GM19193 (cell line): ENCODE results near the gene RASAL2.

ENCODE experiments used
- POLR2A ChIP-seq: IDR thresholded peaks from 4 replicates; pipeline ENCODE4 v1.6.1; 2011; ENCODE audit not compliant: insufficient read depth, insufficient read length; ENCODE audit errors: extremely low read depth

The RASAL2 gene

DNA sequence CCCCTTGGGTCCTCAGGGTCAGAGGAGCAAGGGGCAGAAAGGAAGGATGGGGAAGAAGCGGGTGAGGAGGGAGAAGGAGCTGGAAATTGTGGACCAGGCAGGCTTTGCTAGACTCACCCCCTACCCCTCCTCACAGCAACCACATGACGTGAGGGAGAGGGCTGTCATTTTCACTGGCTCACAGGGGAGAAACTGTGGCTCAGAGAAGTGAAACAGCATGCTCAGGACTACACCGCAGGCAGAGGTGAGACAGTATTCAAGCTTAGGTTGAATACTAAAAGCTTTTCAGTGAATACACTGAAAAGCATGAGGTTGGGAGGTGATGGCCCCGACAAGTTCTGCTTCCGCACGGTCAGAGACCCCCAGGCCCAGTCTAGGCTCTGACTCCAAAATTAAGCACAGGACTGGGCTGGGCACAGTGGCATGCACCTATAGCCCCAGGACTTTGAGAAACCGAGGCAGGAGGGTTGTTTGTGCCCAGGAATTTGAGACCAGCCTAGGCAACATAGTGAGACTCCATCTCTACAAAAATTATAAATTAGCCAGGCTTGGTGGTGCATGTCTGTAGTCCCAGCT is 404.1 kb downstream of the RASAL2 start:
- no peak for TF ChIP-seq POLR2A

DNA sequence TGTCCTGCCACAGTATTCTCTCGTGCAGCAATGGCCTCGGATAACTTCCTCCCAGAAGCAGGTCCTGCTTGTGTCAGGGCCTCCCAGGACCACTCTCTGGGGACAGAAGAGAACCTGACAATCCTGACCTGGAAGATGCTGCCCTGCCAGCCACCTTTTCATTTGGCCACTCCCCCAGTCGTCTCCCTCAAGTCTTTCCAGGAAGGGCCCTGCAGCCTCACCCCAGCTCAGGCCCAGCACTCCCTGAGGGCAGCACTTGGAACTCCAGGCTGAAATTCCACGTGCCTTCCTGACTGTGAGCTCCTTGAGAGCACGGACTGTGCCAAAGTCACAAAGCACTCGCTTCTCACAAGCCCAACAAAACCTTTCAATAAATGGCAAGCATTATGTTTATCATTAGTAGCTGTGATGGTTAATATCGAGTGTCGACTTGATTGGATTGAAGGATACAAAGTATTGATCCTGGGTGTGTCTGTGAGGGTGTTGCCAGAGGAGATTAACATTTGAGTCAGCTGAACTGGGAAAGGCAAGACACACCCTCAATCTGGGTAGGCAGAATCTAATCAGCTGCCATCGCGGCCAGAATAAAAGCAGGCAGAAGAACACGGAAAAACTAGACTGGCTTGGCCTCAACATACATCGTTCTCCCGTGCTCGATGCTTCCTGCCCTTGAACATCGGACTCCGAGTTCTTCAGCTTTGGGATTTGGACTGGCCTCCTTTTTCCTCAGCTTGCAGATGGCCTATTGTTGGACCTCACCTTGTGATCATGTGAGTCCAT is 405.2 kb downstream of the RASAL2 start:
- no peak for TF ChIP-seq POLR2A

DNA sequence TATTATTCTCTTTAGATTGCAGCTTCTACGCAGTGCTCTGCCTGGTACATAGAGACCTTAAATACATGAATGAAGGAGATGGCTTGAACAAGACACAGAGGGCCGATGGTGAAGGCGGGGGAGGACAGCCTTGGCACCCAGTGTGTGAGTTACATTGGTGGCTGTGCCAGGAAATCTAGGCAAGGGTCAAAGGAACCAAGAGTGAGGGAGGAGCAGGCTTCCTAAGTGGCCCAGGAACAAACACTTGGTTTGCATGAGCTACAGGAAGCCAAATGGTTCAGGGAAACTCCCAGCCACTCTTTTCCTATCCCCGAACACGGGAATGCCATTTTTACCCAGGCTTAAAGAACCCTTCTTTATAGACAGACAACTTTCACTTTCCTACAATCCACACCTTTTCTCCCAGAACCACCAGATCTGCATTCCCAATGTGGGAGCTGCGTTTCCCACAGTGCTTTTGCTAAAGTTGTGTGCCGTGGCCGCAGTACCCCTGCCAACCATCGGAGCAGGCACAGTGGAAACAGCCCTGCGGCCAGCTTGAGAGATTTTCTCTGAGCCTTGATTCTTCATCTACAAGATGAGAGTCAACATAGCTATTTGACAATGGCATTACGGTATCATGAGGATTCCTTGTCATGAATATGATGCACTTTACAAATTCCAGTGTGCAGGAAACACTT is 406.3 kb downstream of the RASAL2 start:
- TF ChIP-seq POLR2A = no peak

DNA sequence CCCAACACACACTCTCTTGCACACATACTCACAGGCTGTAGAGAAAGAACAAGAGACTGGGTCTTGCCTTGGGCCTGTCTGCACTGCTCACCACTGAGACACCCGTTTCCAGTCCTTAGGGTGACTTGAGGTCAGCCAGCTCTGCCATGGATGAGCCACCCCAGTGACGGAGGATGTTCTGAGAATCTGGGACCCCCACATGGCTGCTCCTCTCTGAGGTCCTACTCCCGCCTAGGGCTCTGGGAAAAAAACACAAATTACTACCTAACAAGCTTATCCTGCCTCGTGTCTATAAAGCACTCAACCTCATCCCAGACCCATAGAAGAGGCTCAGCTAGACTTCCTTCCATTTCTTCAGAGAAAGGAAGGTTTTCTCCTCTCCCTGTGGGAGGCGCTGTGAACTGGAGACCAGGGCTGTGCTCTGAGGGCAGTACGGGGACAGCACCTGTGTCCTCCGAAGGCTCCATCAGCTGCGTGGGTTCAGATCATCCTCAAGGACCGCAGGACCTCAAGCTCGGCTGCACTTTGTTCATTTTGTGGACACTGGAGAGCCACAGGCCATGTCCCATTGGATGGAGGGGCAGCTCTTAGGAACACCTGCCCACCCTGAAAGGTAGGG is 407.1 kb downstream of the RASAL2 start:
- TF ChIP-seq POLR2A = no peak

DNA sequence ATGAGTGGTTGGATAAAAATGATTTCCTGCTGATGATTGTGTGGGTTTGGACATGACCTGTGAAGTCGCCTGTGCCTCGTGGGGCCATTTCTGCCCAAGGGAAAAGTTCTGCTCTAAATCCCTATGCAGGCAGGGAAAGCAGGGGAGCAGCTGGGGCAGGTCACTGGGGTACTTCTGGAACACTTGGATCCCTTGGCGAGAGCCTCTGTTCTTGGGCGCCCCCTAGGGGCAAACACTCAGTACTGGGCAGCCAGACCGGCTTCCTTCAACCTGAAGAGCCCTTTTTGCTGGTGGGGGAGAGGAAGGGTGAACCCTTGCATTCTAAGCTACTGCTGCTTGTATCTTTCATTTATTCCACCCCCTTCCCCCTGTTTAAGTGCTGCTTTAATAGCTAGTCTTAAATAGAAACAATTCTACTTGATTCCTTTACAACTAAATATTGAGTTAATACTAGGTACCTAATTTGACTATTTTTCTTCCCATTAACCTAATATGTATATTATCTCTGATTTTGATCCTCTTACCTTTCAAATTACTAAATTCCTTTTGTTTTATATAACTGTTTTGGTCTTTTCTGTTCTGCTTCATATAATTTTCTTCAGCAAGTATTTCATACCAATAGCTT is 407.9 kb downstream of the RASAL2 start:
- TF ChIP-seq POLR2A = no peak

DNA sequence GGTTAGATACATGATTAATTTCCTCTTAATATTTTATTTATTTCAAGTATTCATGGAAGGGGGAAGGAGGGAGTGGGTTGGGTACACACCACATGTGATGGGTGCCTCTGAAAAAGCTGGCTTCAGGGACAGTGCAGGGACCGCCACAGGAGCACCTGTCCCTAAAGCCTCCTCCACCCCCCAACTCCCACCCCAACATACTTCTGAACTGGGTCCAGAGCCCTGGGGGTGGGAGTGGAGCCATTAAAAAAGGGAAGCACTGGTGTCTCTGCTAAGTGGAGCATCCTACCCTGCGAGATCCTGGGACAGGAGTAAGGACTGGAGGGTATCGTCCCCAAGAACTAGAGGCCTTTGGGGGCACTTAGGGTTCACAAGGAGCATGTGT is 408.4 kb downstream of the RASAL2 start:
- TF ChIP-seq POLR2A = no peak

DNA sequence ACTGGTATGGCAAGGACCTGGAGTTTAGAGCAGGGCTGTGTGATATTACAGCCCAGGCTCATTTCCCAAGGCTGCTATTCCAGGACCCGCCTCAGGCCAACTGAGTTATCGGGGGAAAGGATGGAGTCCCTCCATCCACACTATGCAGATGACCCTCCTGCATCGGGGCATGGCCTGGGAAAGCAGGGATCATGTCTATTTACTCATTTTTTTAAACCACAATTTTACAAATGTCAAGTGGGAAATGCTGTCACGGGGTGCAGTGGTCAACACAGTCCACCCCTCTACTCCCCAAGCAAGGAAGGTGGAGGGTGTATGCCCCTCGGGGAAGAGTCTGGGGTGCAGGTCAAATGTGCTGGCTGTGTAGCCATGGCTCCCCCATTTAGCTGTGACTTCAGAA is 409.0 kb downstream of the RASAL2 start:
- no peak for TF ChIP-seq POLR2A

DNA sequence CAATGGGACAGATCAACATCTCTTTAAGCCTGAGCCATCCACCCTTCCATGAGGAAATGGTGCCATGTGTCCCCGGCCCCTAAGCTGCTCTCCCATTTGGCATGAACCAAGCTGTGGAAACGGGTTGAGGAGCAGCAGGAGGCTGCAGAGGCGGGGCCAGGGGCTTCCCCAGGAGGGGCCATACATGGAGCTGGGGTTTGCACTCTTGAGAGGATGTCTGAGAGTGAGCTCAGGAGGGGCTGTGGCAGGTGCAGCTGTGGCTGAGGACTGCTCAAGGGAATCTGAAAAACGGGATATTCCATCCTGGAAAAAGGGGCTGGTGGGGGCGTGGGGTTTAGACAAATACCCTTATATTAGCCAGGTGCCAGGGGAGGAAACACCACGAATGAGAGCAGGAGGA is 409.9 kb downstream of the RASAL2 start:
- TF ChIP-seq POLR2A = no peak

DNA sequence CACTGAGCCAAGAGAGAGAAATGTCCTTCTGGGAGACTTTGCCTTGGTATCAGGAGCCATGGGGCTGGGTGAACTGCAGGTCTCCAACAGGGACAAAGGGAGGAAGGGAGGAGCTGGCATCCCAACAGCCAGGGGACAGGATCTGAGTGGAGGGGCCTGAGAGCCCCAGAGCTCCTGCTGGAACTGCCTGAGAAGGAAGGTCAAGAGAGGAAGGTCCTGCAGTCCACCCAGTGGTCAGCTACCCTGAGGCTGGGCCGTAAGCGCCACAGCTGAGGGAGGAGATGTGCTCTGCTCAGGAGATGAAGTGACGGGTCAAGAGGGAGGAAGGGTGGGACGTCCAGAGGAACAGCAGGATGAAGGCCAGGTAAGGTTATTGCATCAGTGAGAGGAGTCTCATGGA is 410.4 kb downstream of the RASAL2 start:
- TF ChIP-seq POLR2A = no peak

DNA sequence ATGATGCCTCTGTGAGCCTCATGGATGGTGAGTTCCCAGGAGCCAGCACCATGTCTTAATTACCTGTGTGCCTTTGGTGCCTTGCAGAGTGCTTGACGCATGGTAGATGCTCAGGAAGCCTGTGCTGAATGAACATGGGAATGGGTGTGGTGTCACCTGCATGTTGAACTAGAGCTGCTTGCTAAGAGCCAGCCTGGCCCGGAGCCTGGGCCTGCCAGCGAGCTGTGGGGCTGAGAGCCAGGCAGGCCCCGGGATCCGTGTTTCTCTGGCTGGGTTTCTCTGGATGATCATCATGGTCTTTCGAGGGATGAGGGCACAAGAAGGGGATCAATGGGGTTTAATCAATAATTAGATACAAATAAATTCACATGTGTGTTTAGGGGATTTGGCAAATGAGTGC is 412.3 kb downstream of the RASAL2 start:
- no peak for TF ChIP-seq POLR2A

DNA sequence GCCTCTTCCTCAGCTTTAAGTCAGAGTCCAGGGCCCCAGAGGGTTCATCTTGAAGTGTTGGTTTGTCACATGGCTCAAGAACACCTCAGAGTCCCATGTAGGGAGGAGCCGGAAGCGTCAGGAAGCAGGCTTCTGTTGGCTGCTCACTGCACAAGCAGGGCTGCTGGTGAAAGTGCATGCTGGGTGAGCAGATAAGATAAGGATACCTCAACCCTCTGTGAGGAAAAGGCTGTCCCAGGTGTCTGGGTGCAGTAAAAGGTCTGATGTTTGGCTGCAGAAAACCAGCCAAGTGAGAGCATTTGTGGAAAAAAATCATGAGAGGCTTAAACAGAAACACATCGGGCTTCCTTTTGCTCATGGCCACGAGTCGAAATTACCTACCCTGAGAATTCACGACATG is 412.8 kb downstream of the RASAL2 start:
- no peak for TF ChIP-seq POLR2A

DNA sequence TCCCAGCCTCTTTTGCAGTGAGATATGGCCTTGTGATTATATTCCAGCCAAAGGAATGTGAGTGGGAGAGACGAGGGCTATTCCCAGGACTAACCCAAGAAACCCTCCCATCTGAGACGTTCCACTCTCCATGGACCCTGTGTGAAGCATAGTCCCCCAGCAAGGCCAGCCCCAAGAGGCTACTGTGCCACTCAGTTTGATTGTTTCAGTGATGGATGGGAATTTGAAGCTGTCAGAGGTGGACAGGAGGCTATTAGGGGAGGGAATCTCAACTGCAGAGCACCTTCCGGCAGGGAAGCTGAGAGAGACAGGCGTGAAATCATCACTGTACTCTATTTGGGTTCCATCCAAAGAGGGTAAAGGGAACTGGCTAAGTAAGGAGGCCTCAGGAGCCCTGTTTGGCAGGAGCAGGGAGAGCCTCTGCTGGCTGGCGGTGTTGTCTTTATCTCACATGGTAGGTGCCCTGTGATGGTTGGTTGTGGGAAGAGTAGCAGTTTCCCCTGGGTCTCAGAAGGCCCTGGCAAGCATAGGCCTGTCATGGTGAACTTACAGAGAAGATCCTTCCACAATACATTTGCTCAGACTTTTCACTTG is 415.6 kb downstream of the RASAL2 start:
- TF ChIP-seq POLR2A = no peak

DNA sequence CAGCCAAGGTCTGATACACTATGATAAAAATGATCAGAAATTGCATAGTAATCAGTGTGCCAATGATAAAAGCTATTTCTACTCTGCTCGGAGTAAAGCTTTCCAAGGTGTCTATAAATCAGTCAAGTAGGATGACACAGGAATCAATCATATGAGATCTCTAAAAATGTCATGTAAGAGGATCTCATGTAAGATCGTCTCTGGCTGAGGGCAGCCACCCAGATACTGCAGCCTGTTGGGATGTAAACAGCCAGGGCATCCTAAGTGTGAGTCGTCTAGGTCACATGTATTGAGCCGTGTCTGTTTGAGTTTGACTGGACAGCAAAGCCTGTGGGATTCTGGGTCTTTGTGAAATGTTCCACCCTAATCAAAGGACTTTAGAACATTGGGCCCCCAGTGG is 416.3 kb downstream of the RASAL2 start:
- no peak for TF ChIP-seq POLR2A

DNA sequence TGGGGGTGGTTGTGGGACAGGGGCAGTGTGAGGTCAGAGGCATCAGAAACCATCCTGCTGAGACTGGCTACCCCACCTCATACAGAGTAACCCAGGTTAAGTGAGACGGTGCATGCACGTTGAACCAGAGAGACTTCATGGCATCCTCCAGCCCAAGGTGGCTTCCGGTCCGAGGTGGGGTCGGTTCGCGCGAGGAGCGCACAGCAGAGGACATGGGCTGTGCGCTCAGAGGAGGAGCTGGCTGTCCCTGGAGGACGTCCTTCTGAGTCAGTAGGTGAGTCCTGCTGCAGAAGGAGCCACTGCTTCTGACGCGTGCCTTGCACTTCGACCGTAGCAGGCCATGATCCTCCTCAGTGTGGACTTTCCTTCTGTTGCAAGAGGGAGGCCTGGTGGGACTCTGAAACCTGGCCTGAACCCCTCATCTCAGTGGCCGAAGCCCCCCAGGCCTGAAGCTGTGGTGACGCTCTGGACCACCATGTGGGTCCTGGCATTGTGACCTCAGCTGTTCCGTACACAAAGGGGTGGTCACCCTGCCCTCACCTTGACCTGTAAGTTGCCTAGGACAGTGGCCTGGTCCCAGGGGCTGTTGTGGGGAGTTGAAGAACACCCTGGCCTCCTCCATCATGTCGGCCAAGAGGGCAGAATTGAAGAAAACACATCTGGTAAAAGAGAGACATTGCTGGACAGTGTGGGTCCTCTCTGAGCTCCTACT is 418.8 kb downstream of the RASAL2 start, which contains the start of gene TEX35:
TEX35 (plus strand) TSS at position 544 of the 712 bp plus-strand sequence; CDS start at position 624, 80 bp downstream.
- no peak for TF ChIP-seq POLR2A

DNA sequence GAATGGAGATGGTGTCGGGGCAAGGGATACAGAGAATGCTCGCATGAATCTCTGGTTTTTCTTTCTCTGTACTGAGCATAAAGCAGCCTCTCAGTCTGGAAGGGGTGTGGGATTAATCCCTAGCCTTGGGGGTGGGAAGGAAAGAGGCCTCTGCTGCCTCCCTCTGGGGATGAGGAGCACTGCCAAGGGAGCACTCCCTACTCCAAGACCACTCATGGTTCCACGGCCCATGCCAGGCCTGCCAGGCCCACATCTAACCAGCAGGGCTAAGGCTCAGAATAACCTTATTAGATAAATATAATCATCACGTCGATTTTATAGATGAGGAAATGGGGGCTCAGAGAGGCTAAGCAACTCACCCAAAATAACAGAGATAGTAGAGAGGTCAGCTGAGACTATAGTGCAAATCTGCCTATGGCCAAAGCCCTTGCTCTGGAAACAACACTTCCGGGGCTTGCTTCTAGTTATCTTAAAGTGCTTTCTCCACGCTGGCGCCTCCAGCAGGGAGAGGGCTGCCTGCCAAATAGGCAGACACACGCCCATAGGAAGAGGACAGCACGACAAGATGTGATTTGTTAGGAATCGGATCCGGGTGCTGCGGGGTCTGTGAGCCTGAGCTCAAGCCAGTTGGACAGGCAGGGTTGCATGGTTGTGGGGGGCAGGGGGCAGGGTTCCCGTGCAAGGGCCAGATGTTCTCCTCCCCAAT is 419.5 kb downstream of the RASAL2 start:
- TF ChIP-seq POLR2A = no peak
